SHP77 (cell line): ENCODE results near the gene TRUB2.
"Not testable (repeated sequence)": the region's sequence is repeated elsewhere in the genome, so short reads cannot be mapped to it uniquely, and the experiment has no call there.

Experiments used
- DNase-seq, 2 experiments: peaks; one replicate each; lab custom pipeline; 2025; lab: John Stamatoyannopoulos, UW

The TRUB2 gene

GRCh38 chr9:128298535-128299482, 23.4 kb downstream of the TRUB2 start:
- DNase-seq: no peak

DNA sequence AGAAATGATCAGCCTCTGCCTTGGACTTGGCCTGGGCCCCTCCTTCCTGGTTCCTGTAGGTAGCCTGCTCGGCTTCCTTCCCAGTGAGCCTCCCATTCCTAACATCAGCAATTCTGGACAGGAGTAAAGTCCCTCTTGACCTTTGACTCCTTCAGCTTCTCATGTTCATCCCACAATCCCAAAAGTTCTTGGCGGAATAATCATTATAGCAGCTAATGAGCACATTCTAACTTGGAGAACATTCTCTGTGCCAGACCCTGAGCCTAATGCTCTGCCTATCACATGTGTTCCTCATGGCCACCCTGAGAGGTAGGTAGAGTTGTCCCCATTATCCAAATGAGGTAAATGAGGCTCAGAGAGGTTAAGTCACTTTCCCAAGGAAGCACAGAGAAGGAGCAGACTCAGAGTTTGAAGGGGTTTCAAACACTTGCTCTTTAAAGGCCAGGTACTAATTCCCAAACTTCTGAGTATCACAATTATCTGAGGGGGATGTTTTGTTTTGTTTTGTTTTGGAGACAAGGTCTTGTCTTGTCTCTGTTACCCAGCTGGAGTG, 24.9 kb downstream of the TRUB2 start:
- no peak for DNase-seq

GRCh38 chr9:128296340-128297220, 25.7 kb downstream of the TRUB2 start:
- DNase-seq: no peak

DNA sequence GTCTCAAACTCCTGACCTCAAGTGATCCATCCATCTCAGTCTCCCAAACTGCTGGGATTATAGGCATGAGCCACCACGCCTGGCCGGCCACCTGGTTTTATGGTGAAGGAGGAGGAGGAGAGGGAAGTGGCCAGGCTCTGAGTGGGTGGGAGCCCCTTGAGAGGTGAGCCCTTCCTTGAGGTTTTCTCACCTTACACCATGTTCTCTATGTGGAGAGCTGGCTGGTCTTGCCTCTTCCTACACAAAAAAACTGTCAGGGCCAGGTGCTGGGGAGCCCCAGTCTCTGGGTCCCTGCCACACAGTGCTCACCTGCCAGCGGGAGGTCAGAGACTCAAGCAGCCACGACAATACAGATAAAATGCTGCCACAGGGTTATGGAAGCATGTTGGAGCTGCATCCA, 28.1 kb downstream of the TRUB2 start:
- no peak for DNase-seq

- no peak for DNase-seq
These were observed 29.2 kb downstream of the TRUB2 start for GRCh38 chr9:128293091-128293490.

- no peak for DNase-seq
These were observed 30.2 kb downstream of the TRUB2 start for GRCh38 chr9:128292009-128292408.

- no peak for DNase-seq
These were observed 33.8 kb downstream of the TRUB2 start for GRCh38 chr9:128288273-128289004.

DNA sequence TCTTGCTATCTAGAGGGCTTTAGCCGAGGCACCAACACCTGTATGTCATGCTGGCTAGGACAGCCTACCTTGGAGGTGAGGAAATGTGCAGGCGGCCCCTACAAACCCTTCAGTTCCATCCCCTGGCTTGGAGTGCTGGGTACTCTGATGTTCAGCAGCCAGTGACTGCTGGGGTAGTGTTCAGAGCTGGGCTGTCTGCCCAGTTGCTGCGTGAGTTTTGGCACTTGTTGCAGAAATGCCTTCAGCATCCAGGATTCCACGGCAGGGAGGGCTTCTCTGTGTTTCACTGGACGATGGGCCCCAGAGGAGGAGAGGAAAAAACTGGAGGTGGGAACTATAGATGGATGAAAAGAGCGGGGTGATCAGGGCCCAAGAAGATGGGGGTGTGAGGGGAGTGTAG, 35.8 kb downstream of the TRUB2 start:
- no peak for DNase-seq

DNA sequence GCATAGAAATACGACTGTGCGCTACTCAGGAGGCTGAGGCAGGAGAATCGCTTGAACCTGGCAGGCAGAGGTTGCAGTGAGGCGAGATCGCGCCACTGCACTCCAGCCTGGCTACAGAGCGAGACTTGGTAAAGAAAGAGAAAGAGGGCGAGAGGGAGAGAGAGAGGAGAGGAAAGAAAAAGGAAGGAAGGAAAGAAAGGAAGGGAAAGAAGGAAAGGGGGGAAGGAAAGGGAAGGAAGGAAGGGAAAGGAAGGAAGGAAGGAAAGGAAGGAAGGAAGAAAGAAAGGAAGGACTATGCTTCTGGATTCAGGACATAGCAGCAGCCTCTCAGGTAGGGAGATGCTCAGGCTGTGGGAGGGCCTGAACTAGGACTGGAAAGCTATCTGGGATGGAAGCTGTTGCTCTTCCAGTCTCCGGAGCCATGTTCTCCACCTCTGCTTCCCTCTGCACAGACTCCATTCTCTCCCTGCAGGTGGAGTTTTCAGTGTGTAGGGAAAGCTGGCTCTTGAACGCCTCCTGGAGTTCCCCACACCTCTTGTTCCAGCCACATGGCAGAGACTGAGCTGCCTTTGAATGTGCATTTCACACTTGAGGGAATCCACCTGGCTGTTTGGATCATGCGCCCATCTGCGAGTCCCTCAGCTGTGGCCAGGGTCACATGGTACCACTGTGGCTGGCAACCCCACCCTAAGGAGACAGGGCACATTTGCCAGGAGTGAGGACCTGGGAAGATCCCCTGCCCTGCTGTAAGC, 37.0 kb downstream of the TRUB2 start:
- DNase-seq: no peak

DNA sequence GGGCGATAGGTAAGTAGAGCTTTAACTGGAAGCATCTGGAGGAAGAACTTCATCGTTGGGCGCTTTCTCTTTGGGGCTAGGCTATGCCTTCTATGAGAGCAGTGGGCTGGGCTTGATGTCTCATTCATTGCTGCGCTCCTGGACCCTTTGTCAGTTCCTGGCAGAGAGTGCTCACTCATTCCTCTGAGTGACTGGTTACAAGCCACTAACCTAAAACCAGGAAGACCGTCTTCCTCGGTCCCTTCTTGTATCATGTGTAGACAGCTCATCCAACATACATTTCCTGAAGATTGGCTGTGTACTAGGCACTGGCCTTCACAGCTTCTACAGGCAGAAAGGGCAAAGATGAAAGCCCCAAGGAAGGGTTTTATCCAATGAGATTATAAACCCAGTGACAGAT, 39.7 kb downstream of the TRUB2 start:
- no peak for DNase-seq

GRCh38 chr9:128280084-128280622, 42.1 kb downstream of the TRUB2 start:
- DNase-seq: no peak

- not testable (repeated sequence) for DNase-seq
These were observed 42.9 kb downstream of the TRUB2 start for GRCh38 chr9:128279088-128280073.

GRCh38 chr9:128276574-128277270, 45.5 kb downstream of the TRUB2 start:
- no peak for DNase-seq

- peak; percentile 98 for DNase-seq
These were observed 46.2 kb downstream of the TRUB2 start, which contains the start of gene SWI5 for GRCh38 chr9:128276008-128276573. SWI5 (plus strand) TSS chr9:128276276.

- DNase-seq: peak in 1 of 2 experiments; percentile 62
These were observed 46.8 kb downstream of the TRUB2 start, which contains the start of gene GOLGA2 for GRCh38 chr9:128275198-128276007. GOLGA2 (minus strand) TSS chr9:128276007; CDS start chr9:128275976, 31 bp downstream.

GRCh38 chr9:128274245-128274644, 48.0 kb downstream of the TRUB2 start:
- DNase-seq: no peak

- DNase-seq: no peak
These were observed 50.7 kb downstream of the TRUB2 start for GRCh38 chr9:128271512-128271911.
